CD4-positive, alpha-beta T cell (primary cell): ENCODE data around the gene SLC10A2. TPM values are rescaled to one million over a fixed set of nuclear protein-coding genes. Genes with fewer than 3 reads are reported as not detected.

Source experiments
- ATAC-seq: fragments of 200-7000 bp; cut with Tn5 transposase; one replicate; pipeline ENCODE4 v1.10.0; 2022; ENCODE audit warnings: mild to moderate bottlenecking; ENCODE audit not compliant: poor library complexity
- CTCF ChIA-PET: fragments of 350-600 bp; sonication (Branson Sonifier 250); formaldehyde crosslinking; loops from one replicate; lab custom pipeline; 2021; ENCODE audit warnings: antibody characterized with exemption, inconsistent platforms; lab: Charles Lee
- POLR2A ChIA-PET: fragments of 350-600 bp; sonication (Branson Sonifier 250); formaldehyde crosslinking; loops from one replicate; lab custom pipeline; 2021; ENCODE audit warnings: antibody characterized with exemption, inconsistent platforms; lab: Charles Lee
- DNase-seq, 14 experiments: peaks; one replicate each; pipeline ENCODE4 v3.0.0-alpha.2; 2013 to 2020; ENCODE audit warnings: mixed read lengths in 2 of 14
- H3K27ac ChIP-seq, 2 donors: one replicate each; pipeline versions ENCODE4 v1.5.1 to v1.7.0; 2013; ENCODE audit warnings: low read length in 2 of 2, low read depth in 1 of 2, mild to moderate bottlenecking in 1 of 2
- H3K27me3 ChIP-seq, 2 experiments: 1 replicate in 1 of 2; 2 replicates in 1 of 2; pipeline versions ENCODE4 v1.6.1 to v1.7.0; 2013; ENCODE audit warnings: low read length in 2 of 2, control low read depth in 1 of 2, mild to moderate bottlenecking in 1 of 2, moderate library complexity in 1 of 2; ENCODE audit not compliant: insufficient read depth in 2 of 2, control insufficient read depth in 1 of 2
- H3K36me3 ChIP-seq: one replicate; pipeline ENCODE4 v1.6.1; 2013; ENCODE audit warnings: low read length, control low read depth; ENCODE audit not compliant: insufficient read depth
- H3K4me1 ChIP-seq: one replicate; pipeline ENCODE4 v1.6.1; 2013; ENCODE audit warnings: low read length, control low read depth; ENCODE audit not compliant: insufficient read depth
- H3K4me3 ChIP-seq: one replicate; pipeline ENCODE4 v1.5.1; 2013; ENCODE audit warnings: mild to moderate bottlenecking, low read length, moderate library complexity
- H3K9me3 ChIP-seq, 2 experiments: 1 replicate in 1 of 2; 2 replicates in 1 of 2; pipeline versions ENCODE4 v1.6.1 to v1.7.0; 2013; ENCODE audit warnings: low read length in 2 of 2, mild to moderate bottlenecking in 2 of 2, control low read depth in 1 of 2, moderate library complexity in 1 of 2; ENCODE audit not compliant: control insufficient read depth in 1 of 2, insufficient read depth in 1 of 2
- H3K27ac Mint-ChIP-seq: one replicate; pipeline ENCODE4 v1.8.0; 2020; ENCODE audit warnings: mixed read lengths
- H3K27me3 Mint-ChIP-seq: one replicate; pipeline ENCODE4 v1.8.0; 2021; ENCODE audit warnings: mixed read lengths
- H3K36me3 Mint-ChIP-seq: one replicate; pipeline ENCODE4 v1.8.0; 2021; ENCODE audit warnings: low read depth, mixed read lengths
- H3K4me1 Mint-ChIP-seq: one replicate; pipeline ENCODE4 v1.8.0; 2021; ENCODE audit warnings: low read depth, mixed read lengths
- H3K4me3 Mint-ChIP-seq: one replicate; pipeline ENCODE4 v1.8.0; 2020; ENCODE audit warnings: mild to moderate bottlenecking, mixed read lengths
- H3K9me3 Mint-ChIP-seq: one replicate; pipeline ENCODE4 v1.8.0; 2020; ENCODE audit warnings: mixed read lengths
- intact Hi-C, 2 experiments: fragments of 100-400 bp; cut with DNase I in 1 of 2; cut with micrococcal nuclease in 1 of 2; formaldehyde crosslinking; loops; one replicate each; pipeline versions ENCODE4 v1.15.1 to v1.9.0; 2023 to 2025; cut with DNase I, micrococcal nuclease
- total RNA-seq, 174 experiments: library from RNA in 2 of 174; stranded (reverse) in 2 of 174; gene quantifications; one replicate each; pipeline ENCODE4 v1.2.3 and lab custom pipeline; 2021 to 2026
- TF ChIP-seq, protein P1 (sequence below): fragments of 200-600 bp; IDR thresholded peaks from one replicate; pipeline ENCODE4 v1.8.0; 2022; ENCODE audit warnings: antibody characterized with exemption, mild to moderate bottlenecking

The SLC10A2 gene
- total RNA-seq, 2 experiments from 2014 or later, result not detected

DNA sequence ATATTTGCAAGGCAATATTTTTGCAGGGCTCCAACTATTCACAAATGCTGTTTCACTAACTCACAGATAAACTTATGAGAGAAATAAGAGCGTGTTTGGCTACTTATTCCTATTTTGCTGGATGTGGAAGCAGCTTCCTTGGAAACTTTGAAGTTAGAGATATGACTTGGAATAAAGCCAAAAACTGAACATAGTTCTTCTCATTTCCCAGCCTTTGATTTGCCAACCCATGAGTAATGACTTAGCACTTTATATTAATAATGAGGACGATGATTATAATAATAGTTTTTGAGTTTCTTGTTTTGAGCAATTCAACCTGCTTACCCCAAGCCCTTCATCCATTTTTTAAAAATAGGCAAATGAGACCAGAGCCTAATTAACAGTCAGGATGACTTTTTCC, 47.7 kb downstream of the SLC10A2 start:
- H3K27me3 Mint-ChIP-seq, result no peaks in the 10 kb centered on the region
- no peaks in the 10 kb centered on the region for H3K4me1 ChIP-seq
- H3K4me3 Mint-ChIP-seq, result no peak overlapping the region
- no peak overlapping the region for H3K4me3 ChIP-seq
- DNase-seq (no peak), ATAC-seq (no peak)
- H3K27ac Mint-ChIP-seq, result no peak overlapping the region
- ChIA-PET CTCF (no interaction called here), POLR2A (no interaction called here)
- no peaks in the 10 kb centered on the region for H3K36me3 Mint-ChIP-seq
- no peaks in the 10 kb centered on the region for H3K4me1 Mint-ChIP-seq
- no peaks in the 10 kb centered on the region for H3K9me3 Mint-ChIP-seq
- H3K36me3 ChIP-seq, result no peaks in the 10 kb centered on the region
- H3K27me3 ChIP-seq, result no peaks in the 10 kb centered on the region
- TF ChIP-seq, protein P1, sequence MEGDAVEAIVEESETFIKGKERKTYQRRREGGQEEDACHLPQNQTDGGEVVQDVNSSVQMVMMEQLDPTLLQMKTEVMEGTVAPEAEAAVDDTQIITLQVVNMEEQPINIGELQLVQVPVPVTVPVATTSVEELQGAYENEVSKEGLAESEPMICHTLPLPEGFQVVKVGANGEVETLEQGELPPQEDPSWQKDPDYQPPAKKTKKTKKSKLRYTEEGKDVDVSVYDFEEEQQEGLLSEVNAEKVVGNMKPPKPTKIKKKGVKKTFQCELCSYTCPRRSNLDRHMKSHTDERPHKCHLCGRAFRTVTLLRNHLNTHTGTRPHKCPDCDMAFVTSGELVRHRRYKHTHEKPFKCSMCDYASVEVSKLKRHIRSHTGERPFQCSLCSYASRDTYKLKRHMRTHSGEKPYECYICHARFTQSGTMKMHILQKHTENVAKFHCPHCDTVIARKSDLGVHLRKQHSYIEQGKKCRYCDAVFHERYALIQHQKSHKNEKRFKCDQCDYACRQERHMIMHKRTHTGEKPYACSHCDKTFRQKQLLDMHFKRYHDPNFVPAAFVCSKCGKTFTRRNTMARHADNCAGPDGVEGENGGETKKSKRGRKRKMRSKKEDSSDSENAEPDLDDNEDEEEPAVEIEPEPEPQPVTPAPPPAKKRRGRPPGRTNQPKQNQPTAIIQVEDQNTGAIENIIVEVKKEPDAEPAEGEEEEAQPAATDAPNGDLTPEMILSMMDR, result no peak
- intact Hi-C loops, result no loop called here
- H3K9me3 ChIP-seq, result no peaks in the 10 kb centered on the region
- H3K27ac ChIP-seq, result no peak overlapping the region

DNA sequence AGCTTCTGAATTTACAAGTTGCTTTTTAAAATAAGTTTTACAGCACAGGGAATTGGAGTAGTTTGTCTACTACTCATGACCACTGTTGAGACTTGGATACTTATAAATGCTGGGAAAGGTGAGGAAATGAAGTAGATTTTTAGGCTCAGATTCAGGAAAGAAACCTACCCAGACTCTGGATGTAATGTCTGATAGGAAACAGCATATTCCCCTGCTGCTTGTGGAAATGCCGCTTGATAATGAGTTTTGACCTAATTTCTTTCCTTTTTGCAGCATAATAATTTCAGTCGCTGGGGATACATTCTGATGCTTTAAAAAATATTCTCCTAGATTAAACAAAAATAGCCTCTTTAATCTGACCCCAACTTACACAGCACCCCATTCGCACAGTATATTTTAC, 53.6 kb downstream of the SLC10A2 start:
- no peak for DNase-seq
- ATAC-seq, result no peak
- TF ChIP-seq, protein P1, result no peak
- Histone ChIP-seq H3K36me3 (no peaks in the 10 kb centered on the region), H3K4me1 (no peaks in the 10 kb centered on the region), H3K9me3 (no peaks in the 10 kb centered on the region), H3K27ac (no peak overlapping the region), H3K27me3 (no peaks in the 10 kb centered on the region), H3K4me3 (no peak overlapping the region)
- Mint-ChIP-seq H3K9me3 (no peaks in the 10 kb centered on the region), H3K36me3 (no peaks in the 10 kb centered on the region), H3K27ac (no peak overlapping the region), H3K4me1 (no peaks in the 10 kb centered on the region), H3K4me3 (no peak overlapping the region), H3K27me3 (no peaks in the 10 kb centered on the region)
- intact Hi-C loops, result no loop called here
- CTCF ChIA-PET, result no interaction called here
- POLR2A ChIA-PET, result no interaction called here

DNA sequence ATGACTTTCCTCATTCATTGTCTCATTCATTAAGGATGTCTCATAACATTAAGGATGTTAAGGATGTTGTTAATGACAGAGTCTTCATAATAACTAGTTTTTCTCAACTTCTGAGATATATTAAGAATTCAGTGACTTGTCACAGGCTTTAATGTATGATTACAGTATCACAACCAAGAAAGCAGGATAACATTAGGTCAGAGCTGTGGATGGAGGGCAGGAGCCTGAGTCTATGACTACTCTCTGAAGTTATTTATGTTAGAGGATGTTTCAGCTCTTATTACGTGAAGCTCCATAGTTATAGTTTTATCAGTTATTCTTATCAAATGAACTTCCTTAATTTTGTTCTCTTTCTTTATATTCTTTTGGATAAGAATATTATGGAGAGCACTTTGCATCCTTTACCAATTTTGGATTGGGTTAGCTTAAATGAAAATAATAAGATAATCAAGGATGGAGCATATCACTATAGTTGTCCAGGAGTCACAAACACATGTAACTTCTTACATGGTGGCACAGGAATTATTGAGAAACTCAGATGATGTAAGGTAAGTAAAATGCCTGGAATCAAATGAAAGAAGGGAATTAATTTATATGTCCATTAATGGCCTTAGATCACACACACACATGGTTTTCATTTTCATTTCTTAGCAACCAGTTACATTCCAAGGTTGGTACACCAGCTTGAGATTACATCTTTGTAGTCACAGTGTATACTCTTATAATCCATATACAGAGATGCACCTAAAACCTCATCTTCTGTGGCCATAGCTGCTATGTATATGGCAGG, 57.0 kb downstream of the SLC10A2 start:
- no peaks in the 10 kb centered on the region for H3K36me3 ChIP-seq
- intact Hi-C loops, result no loop called here
- POLR2A ChIA-PET, result no interaction called here
- DNase-seq (no peak), ATAC-seq (no peak)
- CTCF ChIA-PET, result no interaction called here
- no peak overlapping the region for H3K4me3 ChIP-seq
- no peak overlapping the region for H3K27ac ChIP-seq
- no peaks in the 10 kb centered on the region for H3K4me1 ChIP-seq
- H3K27me3 Mint-ChIP-seq, result no peaks in the 10 kb centered on the region
- no peaks in the 10 kb centered on the region for H3K36me3 Mint-ChIP-seq
- TF ChIP-seq, protein P1, result no peak
- no peak overlapping the region for H3K4me3 Mint-ChIP-seq
- no peaks in the 10 kb centered on the region for H3K4me1 Mint-ChIP-seq
- H3K9me3 Mint-ChIP-seq, result no peaks in the 10 kb centered on the region
- no peaks in the 10 kb centered on the region for H3K27me3 ChIP-seq
- no peaks in the 10 kb centered on the region for H3K9me3 ChIP-seq
- H3K27ac Mint-ChIP-seq, result no peak overlapping the region
